ENCODE results near the gene LILRA6.
A peak's percentile ranks its signal among the peaks of the same experiment; 100 is the strongest.

The LILRA6 gene

GRCh38 chr19:54186934-54187381, 55.6 kb downstream of the LILRA6 start:
- no peak for ATAC-seq (ENCODE audit: low read depth)
- DNase-seq (ENCODE audit: low spot score in 2 of 2), result no peak
- peak overlapping the region; percentile 95 for H3K4me3 Mint-ChIP-seq
- peaks cover 8% of the 10 kb centered on the region for H3K36me3 Mint-ChIP-seq
- H3K9me3 Mint-ChIP-seq, result no peaks in the 10 kb centered on the region
- H3K27me3 Mint-ChIP-seq, result no peaks in the 10 kb centered on the region
- peaks cover 15% of the 10 kb centered on the region for H3K4me1 Mint-ChIP-seq
- peak overlapping the region; percentile 25 for H3K27ac Mint-ChIP-seq
